ENCODE data around the gene EVA1B.

DNA sequence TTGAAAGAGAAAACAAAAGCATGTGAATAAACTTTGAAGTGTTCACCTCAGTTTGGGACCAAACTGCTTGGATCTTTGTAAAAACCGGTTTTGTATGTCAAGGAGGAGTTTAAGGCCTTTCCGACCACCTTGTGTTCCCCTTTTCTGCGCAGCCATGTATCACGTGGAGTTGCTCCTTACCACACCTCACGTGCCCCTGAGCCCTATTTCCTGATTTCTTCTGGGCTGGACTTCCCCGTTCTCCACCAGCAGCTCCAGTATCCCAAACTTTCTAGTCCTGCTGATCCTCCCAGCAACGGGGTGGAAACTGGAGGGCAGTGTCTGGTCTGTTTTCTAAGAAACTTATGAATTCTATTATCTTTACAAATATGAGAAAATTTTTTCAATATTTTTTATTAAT is 18.9 kb downstream of the EVA1B start:
- no peak for TF ChIP-seq POLR2A (IDR thresholded peaks at IDR 0.05)
- no peak for TF ChIP-seq POLR2AphosphoS5 (IDR thresholded peaks at IDR 0.05)
- TF ChIP-seq, protein P1, sequence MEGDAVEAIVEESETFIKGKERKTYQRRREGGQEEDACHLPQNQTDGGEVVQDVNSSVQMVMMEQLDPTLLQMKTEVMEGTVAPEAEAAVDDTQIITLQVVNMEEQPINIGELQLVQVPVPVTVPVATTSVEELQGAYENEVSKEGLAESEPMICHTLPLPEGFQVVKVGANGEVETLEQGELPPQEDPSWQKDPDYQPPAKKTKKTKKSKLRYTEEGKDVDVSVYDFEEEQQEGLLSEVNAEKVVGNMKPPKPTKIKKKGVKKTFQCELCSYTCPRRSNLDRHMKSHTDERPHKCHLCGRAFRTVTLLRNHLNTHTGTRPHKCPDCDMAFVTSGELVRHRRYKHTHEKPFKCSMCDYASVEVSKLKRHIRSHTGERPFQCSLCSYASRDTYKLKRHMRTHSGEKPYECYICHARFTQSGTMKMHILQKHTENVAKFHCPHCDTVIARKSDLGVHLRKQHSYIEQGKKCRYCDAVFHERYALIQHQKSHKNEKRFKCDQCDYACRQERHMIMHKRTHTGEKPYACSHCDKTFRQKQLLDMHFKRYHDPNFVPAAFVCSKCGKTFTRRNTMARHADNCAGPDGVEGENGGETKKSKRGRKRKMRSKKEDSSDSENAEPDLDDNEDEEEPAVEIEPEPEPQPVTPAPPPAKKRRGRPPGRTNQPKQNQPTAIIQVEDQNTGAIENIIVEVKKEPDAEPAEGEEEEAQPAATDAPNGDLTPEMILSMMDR (IDR thresholded peaks at IDR 0.05), result no peak

Measured in stomach (tissue), 4 donors.